WTC11 (cell line): Measurements from ENCODE around the gene OSM. TPM values are rescaled to one million over a fixed set of nuclear protein-coding genes. Genes with fewer than 3 reads are reported as not detected.

Source experiments
- ATAC-seq: fragments of 200-7000 bp; cut with Tn5 transposase; 2 replicates; pipeline ENCODE4 v1.10.0; 2021; ENCODE audit warnings: mild to moderate bottlenecking, moderate library complexity
- CTCF ChIA-PET: fragments of 300-600 bp; sonication (Branson Sonifier 250); formaldehyde crosslinking; loops from one replicate; lab custom pipeline; 2021; ENCODE audit warnings: antibody characterized with exemption; lab: Charles Lee
- POLR2A ChIA-PET: fragments of 350-600 bp; sonication (Branson Sonifier 250); formaldehyde crosslinking; loops from one replicate; lab custom pipeline; 2021; ENCODE audit warnings: antibody characterized with exemption; lab: Charles Lee
- DNase-seq: peaks from one replicate; pipeline ENCODE4 v3.0.0; 2021; ENCODE audit warnings: low spot score
- H3K27ac Mint-ChIP-seq: 2 replicates; pipeline ENCODE4 v1.8.0; 2021; ENCODE audit warnings: mixed read lengths
- H3K27me3 Mint-ChIP-seq: 2 replicates; pipeline ENCODE4 v1.8.0; 2021; ENCODE audit warnings: low read depth, mild to moderate bottlenecking, moderate library complexity, mixed read lengths
- H3K36me3 Mint-ChIP-seq: 2 replicates; pipeline ENCODE4 v1.8.0; 2021; ENCODE audit warnings: mixed read lengths
- H3K4me1 Mint-ChIP-seq: 2 replicates; pipeline ENCODE4 v1.8.0; 2022; ENCODE audit warnings: mixed read lengths
- H3K4me3 Mint-ChIP-seq: 2 replicates; pipeline ENCODE4 v1.8.0; 2021; ENCODE audit warnings: mild to moderate bottlenecking, moderate library complexity, mixed read lengths
- H3K9me3 Mint-ChIP-seq: 2 replicates; pipeline ENCODE4 v1.8.0; 2021; ENCODE audit warnings: mixed read lengths
- ATF1 ChIP-seq: sonication (generic); formaldehyde crosslinking; IDR thresholded peaks from 2 replicates; pipeline ENCODE4 v1.8.1; 2023; ENCODE audit warnings: mild to moderate bottlenecking, moderate library complexity, missing genetic modification reagents
- ELF4 ChIP-seq: sonication (generic); formaldehyde crosslinking; IDR thresholded peaks from 2 replicates; pipeline ENCODE4 v1.8.1; 2022; ENCODE audit warnings: low read depth, mild to moderate bottlenecking, moderate library complexity, missing genetic modification reagents
- GABPB1 ChIP-seq: sonication (generic); formaldehyde crosslinking; IDR thresholded peaks from 2 replicates; pipeline ENCODE4 v1.8.1; 2023; ENCODE audit warnings: mild to moderate bottlenecking, missing genetic modification reagents
- GRHL2 ChIP-seq: fragments of 250-450 bp; sonication (Bioruptor Pico); IDR thresholded peaks from 2 replicates; pipeline ENCODE4 v1.8.0; 2022; ENCODE audit warnings: mild to moderate bottlenecking, moderate library complexity; ENCODE audit not compliant: insufficient replicate concordance, severe bottlenecking
- JAZF1 ChIP-seq: fragments of 250-450 bp; sonication (Bioruptor Pico); IDR thresholded peaks from 2 replicates; pipeline ENCODE4 v1.9.0; 2021; ENCODE audit warnings: moderate library complexity, mild to moderate bottlenecking, inconsistent platforms
- MLX ChIP-seq: sonication (generic); formaldehyde crosslinking; IDR thresholded peaks from 2 replicates; pipeline ENCODE4 v1.8.1; 2023; ENCODE audit warnings: mild to moderate bottlenecking, missing genetic modification reagents, moderate library complexity
- MXD4 ChIP-seq: fragments of 250-450 bp; sonication (Bioruptor Pico); IDR thresholded peaks from 2 replicates; pipeline ENCODE4 v1.8.0; 2021; ENCODE audit warnings: mild to moderate bottlenecking, moderate library complexity, borderline replicate concordance
- OVOL2 ChIP-seq: fragments of 250-450 bp; sonication (Bioruptor Pico); IDR thresholded peaks from 2 replicates; pipeline ENCODE4 v1.9.0; 2021; ENCODE audit warnings: mild to moderate bottlenecking, borderline replicate concordance
- RORB ChIP-seq: fragments of 250-450 bp; sonication (Bioruptor Pico); IDR thresholded peaks from 2 replicates; pipeline ENCODE4 v1.9.0; 2021; ENCODE audit warnings: mild to moderate bottlenecking
- SOX15 ChIP-seq: fragments of 250-450 bp; sonication (Bioruptor Pico); IDR thresholded peaks from 2 replicates; pipeline ENCODE4 v1.9.0; 2021; ENCODE audit warnings: mild to moderate bottlenecking
- TEAD4 ChIP-seq: sonication (generic); formaldehyde crosslinking; IDR thresholded peaks from 2 replicates; pipeline ENCODE4 v1.8.0; 2022; ENCODE audit warnings: mild to moderate bottlenecking, missing genetic modification reagents
- TP53 ChIP-seq: sonication (generic); formaldehyde crosslinking; IDR thresholded peaks from 2 replicates; pipeline ENCODE4 v1.8.1; 2023; ENCODE audit warnings: mild to moderate bottlenecking, missing genetic modification reagents
- USF1 ChIP-seq: sonication (generic); formaldehyde crosslinking; IDR thresholded peaks from 2 replicates; pipeline ENCODE4 v1.8.0; 2022; ENCODE audit warnings: mild to moderate bottlenecking, missing genetic modification reagents
- ZNF138 ChIP-seq: sonication (generic); formaldehyde crosslinking; conservative IDR thresholded peaks from 2 replicates; pipeline ENCODE4 v1.8.1; 2022; ENCODE audit warnings: mild to moderate bottlenecking, moderate library complexity, missing genetic modification reagents
- ZNF219 ChIP-seq: sonication (generic); formaldehyde crosslinking; IDR thresholded peaks from 2 replicates; pipeline ENCODE4 v1.8.0; 2023; ENCODE audit warnings: missing genetic modification reagents, mild to moderate bottlenecking, borderline replicate concordance
- ZNF671 ChIP-seq: fragments of 250-450 bp; sonication (Bioruptor Pico); IDR thresholded peaks from 2 replicates; pipeline ENCODE4 v1.8.0; 2021; ENCODE audit warnings: mild to moderate bottlenecking
- ZSCAN18 ChIP-seq: fragments of 250-450 bp; sonication (Bioruptor Pico); IDR thresholded peaks from 2 replicates; pipeline ENCODE4 v2.1.2; 2022; ENCODE audit warnings: mild to moderate bottlenecking, moderate library complexity
- total RNA-seq: library from RNA; stranded (reverse); gene quantifications from 3 replicates; pipeline ENCODE4 v1.2.3, GENCODE V29; 2021
- TF ChIP-seq, protein P1 (sequence below): sonication (generic); formaldehyde crosslinking; IDR thresholded peaks from 2 replicates; pipeline ENCODE4 v1.8.0; 2023; ENCODE audit warnings: missing genetic modification reagents
- TF ChIP-seq, protein P2 (sequence below): sonication (generic); formaldehyde crosslinking; IDR thresholded peaks from 2 replicates; pipeline ENCODE4 v1.8.1; 2023; ENCODE audit warnings: mild to moderate bottlenecking, missing genetic modification reagents, moderate library complexity

OSM gene
- total RNA-seq, 1 experiment from 2014 or later: not detected

- no peak for TF ChIP-seq MXD4
- no peak for TF ChIP-seq OVOL2 (CRISPR knock-in tag)
- no peak for TF ChIP-seq SOX15 (CRISPR knock-in tag)
- no peak for TF ChIP-seq MLX (CRISPR knock-in tag)
- no peak for TF ChIP-seq ZNF671 (CRISPR knock-in tag)
- TF ChIP-seq ATF1 (CRISPR knock-in tag): no peak
- TF ChIP-seq ELF4 (CRISPR knock-in tag): no peak
- TF ChIP-seq, protein P1, sequence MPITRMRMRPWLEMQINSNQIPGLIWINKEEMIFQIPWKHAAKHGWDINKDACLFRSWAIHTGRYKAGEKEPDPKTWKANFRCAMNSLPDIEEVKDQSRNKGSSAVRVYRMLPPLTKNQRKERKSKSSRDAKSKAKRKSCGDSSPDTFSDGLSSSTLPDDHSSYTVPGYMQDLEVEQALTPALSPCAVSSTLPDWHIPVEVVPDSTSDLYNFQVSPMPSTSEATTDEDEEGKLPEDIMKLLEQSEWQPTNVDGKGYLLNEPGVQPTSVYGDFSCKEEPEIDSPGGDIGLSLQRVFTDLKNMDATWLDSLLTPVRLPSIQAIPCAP (CRISPR knock-in tag): no peak
- TF ChIP-seq JAZF1 (CRISPR knock-in tag): no peak
- no peak for TF ChIP-seq USF1
- no peak for TF ChIP-seq ZSCAN18 (CRISPR knock-in tag)
These were observed 1.7 kb upstream of the OSM start (continued) for GRCh38 chr22:30268331-30268730.

DNA sequence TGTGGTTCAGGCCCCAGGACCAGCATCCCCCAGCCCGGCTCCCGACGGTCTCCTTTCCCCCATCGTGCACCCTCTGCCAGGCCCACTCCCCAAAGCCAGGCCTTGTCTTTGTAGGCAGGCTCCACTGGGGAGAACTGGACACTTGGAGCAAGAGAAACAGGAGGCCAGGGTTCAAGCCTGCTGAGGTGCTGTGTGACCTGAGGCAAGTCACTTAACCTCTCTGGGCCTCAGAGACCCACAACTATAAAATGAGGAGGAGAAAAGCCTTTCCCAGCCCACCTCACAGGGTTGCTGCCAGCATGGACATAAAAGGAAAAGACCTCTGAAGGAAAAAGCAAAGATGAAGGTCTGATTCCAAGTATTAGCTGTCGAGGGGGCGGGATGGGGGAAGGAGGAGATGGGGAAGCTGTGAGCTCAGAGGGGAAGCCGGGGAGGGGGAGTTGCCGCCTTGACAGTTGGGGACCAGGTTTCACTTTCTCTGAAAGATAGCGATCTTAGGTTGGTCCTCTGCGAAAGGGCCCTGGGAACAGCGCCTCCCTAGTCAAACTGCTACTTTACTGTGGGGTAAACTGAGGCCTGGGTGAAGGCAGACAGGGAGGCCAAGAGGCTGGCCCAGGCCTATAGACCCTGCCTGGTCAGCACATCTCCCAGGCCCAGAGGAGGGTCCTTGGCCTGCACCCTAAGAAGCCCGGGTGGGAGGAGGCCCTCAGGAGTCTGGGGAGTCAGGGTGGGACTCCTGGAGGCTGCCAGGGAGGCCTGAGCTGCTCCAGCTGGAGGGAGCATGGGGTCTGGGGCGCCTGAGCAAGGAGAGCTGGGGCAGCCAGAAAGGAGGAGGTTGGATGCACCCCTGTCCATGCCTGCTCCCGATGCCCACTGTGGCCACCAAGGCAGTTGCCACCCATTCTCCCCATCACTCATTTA is 991 bp upstream of the OSM start:
- H3K9me3 Mint-ChIP-seq: no peaks in the 10 kb centered on the region
- H3K4me3 Mint-ChIP-seq: no peak overlapping the region
- peaks cover 7% of the 10 kb centered on the region for H3K27me3 Mint-ChIP-seq
- no peaks in the 10 kb centered on the region for H3K36me3 Mint-ChIP-seq
- no peak for DNase-seq
- no peak overlapping the region for H3K27ac Mint-ChIP-seq
- CTCF ChIA-PET: interaction anchor here (3.6 kb wide), 1 partner anchor 21 kb away, joined by 19 read pairs; the partner anchor contains the start of gene CASTOR1
- TF ChIP-seq GRHL2 (CRISPR knock-in tag): no peak
- TF ChIP-seq TEAD4: no peak
- TF ChIP-seq TP53 (CRISPR knock-in tag): no peak
- TF ChIP-seq RORB (CRISPR knock-in tag): no peak
- no peak for TF ChIP-seq ZNF219 (CRISPR knock-in tag)
- peaks cover 5% of the 10 kb centered on the region for H3K4me1 Mint-ChIP-seq
- no peak for ATAC-seq
- POLR2A ChIA-PET: interaction anchor here (0.6 kb wide), 1 partner anchor 46 kb away, joined by 3 read pairs; no protein-coding TSS in a partner anchor

GRCh38 chr22:30265823-30266444 is 717 bp downstream of the OSM start:
- ATAC-seq (no peak), DNase-seq (no peak)
- H3K36me3 Mint-ChIP-seq: no peaks in the 10 kb centered on the region
- no peak overlapping the region for H3K4me3 Mint-ChIP-seq
- H3K27ac Mint-ChIP-seq: no peak overlapping the region
- peaks cover 5% of the 10 kb centered on the region for H3K4me1 Mint-ChIP-seq
- no peaks in the 10 kb centered on the region for H3K9me3 Mint-ChIP-seq
- CTCF ChIA-PET: no interaction called here
- peaks cover 7% of the 10 kb centered on the region for H3K27me3 Mint-ChIP-seq
- TF ChIP-seq, protein P2, sequence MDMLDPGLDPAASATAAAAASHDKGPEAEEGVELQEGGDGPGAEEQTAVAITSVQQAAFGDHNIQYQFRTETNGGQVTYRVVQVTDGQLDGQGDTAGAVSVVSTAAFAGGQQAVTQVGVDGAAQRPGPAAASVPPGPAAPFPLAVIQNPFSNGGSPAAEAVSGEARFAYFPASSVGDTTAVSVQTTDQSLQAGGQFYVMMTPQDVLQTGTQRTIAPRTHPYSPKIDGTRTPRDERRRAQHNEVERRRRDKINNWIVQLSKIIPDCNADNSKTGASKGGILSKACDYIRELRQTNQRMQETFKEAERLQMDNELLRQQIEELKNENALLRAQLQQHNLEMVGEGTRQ: peak; percentile 32; the same call in 1 of the 2 replicates
- no peak for TF ChIP-seq ZNF138 (CRISPR knock-in tag)
- no peak for TF ChIP-seq ZNF219 (CRISPR knock-in tag)
- TF ChIP-seq GABPB1 (CRISPR knock-in tag): 0 out of 2 replicates have a peak, but pooled peaks have one; percentile 31
- TF ChIP-seq, all 79 proteins: peak for 2
- POLR2A ChIA-PET: no interaction called here
